GM10248 (cell line): Measurements from ENCODE around the gene ADGRV1.

Experiments used
- CTCF ChIA-PET: fragments of 300-600 bp; sonication (Branson Sonifier 250); formaldehyde crosslinking; extraction: SDS; loops from one replicate; lab custom pipeline; 2021; ENCODE audit warnings: antibody characterized with exemption; lab: Yijun Ruan, JAX
- POLR2A ChIA-PET: fragments of 350-650 bp; sonication (Branson Sonifier 250); formaldehyde crosslinking; extraction: SDS; loops from one replicate; lab custom pipeline; 2020; ENCODE audit warnings: antibody characterized with exemption; lab: Yijun Ruan, JAX
- DNase-seq: peaks from one replicate; pipeline ENCODE4 v3.0.0; 2012; ENCODE audit errors: extremely low spot score
- TF ChIP-seq, protein P1 (sequence below): IDR thresholded peaks from 2 replicates; pipeline ENCODE4 v1.5.1; 2012; ENCODE audit warnings: mild to moderate bottlenecking, low read depth; ENCODE audit errors: extremely low read depth, missing control alignments, control extremely low read depth

ADGRV1 gene

DNA sequence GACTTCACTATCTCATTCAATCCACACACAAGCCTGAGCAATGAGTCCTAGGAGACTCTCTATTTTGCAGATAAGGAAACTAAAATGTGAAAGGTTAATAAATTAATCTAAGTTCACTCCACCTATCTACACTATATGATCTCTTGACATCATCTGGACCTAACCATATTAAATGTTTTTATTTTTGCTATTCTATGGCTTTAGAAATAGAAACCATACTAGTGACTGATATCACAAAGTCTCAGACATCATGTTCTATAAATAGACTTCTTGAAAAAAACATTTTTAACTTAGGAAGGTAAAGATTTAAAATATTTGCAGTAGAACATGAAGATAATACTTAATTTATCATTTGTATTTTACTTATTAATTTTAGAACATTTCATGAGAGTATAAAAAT lies 9.4 kb upstream of the ADGRV1 start:
- CTCF ChIA-PET = interaction anchor here (1.6 to 2.0 kb wide), 2 partner anchors 15 to 19 kb away, joined by 3 to 6 read pairs; no protein-coding TSS in a partner anchor
- no peak for DNase-seq
- TF ChIP-seq, protein P1, sequence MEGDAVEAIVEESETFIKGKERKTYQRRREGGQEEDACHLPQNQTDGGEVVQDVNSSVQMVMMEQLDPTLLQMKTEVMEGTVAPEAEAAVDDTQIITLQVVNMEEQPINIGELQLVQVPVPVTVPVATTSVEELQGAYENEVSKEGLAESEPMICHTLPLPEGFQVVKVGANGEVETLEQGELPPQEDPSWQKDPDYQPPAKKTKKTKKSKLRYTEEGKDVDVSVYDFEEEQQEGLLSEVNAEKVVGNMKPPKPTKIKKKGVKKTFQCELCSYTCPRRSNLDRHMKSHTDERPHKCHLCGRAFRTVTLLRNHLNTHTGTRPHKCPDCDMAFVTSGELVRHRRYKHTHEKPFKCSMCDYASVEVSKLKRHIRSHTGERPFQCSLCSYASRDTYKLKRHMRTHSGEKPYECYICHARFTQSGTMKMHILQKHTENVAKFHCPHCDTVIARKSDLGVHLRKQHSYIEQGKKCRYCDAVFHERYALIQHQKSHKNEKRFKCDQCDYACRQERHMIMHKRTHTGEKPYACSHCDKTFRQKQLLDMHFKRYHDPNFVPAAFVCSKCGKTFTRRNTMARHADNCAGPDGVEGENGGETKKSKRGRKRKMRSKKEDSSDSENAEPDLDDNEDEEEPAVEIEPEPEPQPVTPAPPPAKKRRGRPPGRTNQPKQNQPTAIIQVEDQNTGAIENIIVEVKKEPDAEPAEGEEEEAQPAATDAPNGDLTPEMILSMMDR = no peak
- POLR2A ChIA-PET = no interaction called here

DNA sequence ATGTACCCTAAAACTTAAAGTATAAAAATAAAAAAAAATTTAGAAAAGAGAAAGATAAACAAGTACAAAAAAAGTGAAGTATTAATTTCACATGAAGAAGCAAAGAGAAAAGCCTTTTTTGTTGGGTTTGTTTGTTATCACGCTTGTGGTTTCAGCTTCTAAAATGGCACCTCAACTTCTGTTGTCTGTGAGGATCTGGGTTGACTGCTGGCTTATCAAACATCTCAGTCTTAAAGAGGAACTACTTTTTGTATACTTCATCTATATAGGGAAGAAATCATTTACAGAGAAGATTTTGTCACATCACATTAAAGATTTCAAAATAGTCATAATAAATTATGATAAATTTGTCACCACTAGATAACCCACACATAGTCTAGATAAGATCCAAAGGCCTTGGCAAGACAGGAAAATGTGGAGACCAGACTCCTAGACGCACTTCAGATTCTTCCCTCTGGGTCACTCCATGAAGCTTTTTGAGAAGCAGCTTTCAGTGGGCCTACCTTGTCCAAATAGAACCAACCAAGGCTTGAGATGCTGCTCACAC lies 8.8 kb upstream of the ADGRV1 start:
- CTCF ChIA-PET = no interaction called here
- TF ChIP-seq, protein P1 = no peak
- DNase-seq = no peak
- POLR2A ChIA-PET = no interaction called here

DNA sequence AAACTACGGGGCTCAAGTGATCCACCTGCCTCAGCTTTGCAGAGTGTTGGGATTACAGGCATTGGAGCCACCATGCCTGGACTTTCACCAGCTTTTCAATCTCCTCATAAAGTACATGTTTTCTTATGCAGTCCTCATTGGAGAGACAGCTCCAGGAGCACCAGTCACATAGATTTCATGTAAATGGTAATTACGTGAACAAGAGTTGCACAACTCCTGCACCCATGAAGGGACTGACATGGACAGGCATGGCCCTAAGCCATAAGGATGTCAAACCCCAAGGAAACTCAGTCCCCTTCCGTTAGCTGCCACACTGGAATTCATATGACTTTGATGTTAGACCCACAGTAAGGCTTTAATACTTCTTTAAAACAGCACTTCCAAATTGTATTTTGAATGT lies 7.6 kb upstream of the ADGRV1 start:
- no peak for DNase-seq
- POLR2A ChIA-PET = no interaction called here
- TF ChIP-seq, protein P1 = no peak
- CTCF ChIA-PET = interaction anchor here (1.1 kb wide), 1 partner anchor 10 kb away, joined by 3 read pairs; no protein-coding TSS in a partner anchor

DNA sequence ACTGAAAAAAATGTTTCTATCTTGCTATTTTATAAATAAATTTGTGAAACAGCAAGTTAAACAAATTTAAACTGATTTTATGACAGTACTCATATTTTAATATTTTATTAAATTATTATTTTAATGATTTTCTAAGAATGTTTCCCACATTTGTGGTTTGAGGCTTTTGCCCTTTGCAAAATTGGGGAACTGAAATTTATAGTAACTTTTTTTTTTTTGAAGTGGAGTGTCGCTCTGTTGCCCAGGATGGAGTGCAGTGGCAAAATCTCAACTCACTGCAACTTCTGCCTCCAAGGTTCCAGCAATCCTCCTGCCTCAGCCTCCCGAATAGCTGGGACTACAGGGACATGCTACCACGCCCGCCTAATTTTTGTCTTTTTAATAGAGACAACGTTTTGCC lies 7.2 kb upstream of the ADGRV1 start:
- ChIA-PET POLR2A (no interaction called here), CTCF (interaction anchor here (1.1 kb wide), 1 partner anchor 11 kb away, joined by 3 read pairs; no protein-coding TSS in a partner anchor)
- TF ChIP-seq, protein P1 = no peak
- no peak for DNase-seq

DNA sequence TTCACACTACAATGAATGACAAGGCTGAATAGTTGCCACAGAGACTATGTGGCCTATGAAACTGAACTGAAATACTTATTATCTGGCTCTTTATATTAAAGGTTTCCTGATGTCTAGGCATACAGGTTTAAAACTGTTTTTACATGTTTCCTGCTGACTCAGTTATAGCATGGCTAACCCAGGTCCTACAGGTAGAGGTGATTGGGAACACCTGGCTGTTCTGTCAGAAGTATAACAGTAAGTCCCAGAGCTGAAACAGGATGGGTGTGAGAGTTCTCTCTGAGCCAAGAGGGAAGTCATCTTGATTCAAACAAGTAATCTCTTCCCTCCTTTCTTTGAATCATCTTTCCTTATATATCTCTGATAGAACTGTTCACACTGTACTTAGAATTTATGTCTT lies 4.9 kb upstream of the ADGRV1 start:
- POLR2A ChIA-PET = no interaction called here
- TF ChIP-seq, protein P1 = no peak
- CTCF ChIA-PET = interaction anchor here (0.6 to 2.1 kb wide), 2 partner anchors 10 to 18 kb away, joined by 3 to 8 read pairs; no protein-coding TSS in a partner anchor
- DNase-seq = no peak

DNA sequence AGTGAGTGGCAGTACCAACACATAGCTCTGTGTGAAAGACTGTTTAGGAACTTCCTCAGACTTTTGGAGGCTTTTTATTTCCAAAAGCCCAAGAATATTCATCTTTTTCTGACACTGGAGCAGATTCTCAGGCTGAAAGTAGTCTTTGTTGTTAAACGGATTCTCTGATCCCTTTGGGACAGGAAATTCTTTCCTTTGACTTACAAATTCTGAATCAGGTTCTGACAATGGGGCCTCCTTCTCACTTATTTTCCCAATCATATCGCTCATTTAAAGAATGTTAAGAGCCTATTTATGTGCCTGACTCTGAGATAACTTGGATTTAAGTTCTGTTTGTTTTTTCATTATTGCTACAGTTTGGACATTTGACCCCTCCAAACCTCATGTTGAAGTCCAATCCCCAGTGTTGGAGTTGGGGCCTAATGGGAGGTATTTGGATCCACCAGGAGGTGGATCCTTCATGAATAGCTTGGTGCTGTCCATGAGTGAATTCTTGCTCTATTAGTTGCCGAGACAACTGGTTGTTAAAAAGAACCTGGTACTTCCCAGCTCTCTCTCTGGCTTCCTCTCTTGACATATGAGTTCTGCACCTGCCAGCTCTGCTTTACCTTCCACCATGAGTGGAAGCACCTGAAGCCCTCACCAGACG lies 4.1 kb upstream of the ADGRV1 start:
- CTCF ChIA-PET = interaction anchor here (2.1 kb wide), 1 partner anchor 9 kb away, joined by 8 read pairs; no protein-coding TSS in a partner anchor
- DNase-seq = no peak
- TF ChIP-seq, protein P1 = no peak
- POLR2A ChIA-PET = no interaction called here
